ENCODE measurements around the gene FMN2.

Gene FMN2

DNA sequence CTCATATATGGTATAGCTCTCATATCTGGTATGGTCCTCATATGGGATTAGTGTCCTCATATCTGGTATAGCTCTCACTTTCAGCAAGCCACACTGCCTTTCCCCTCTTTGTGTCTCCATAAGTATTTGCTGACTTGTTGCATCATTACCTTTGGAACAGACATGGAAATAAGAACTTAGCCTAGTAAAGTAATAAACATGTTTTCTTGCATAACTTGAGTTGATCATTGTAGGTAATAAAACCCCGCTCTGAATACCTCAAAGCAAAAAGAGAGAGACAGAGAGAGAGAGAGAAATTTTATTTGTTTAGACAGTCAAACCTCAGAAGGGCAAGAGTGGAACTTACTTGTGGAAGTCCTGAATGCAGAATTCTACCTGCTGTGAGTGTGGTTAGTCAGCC, 350.0 kb downstream of the FMN2 start:
- TF ChIP-seq RARB (CRISPR knock-in tag; IDR thresholded peaks at IDR 0.05) (no peak), TOX (CRISPR knock-in tag; IDR thresholded peaks at IDR 0.05; ENCODE audit: borderline replicate concordance) (no peak), GLIS3 (CRISPR knock-in tag; IDR thresholded peaks at IDR 0.05) (no peak), OSR1 (CRISPR knock-in tag; IDR thresholded peaks at IDR 0.05) (no peak), ZC3H10 (CRISPR knock-in tag; IDR thresholded peaks at IDR 0.05) (no peak), PPARA (CRISPR knock-in tag; IDR thresholded peaks at IDR 0.05; ENCODE audit: borderline replicate concordance) (no peak)
- TF ChIP-seq, protein P1, sequence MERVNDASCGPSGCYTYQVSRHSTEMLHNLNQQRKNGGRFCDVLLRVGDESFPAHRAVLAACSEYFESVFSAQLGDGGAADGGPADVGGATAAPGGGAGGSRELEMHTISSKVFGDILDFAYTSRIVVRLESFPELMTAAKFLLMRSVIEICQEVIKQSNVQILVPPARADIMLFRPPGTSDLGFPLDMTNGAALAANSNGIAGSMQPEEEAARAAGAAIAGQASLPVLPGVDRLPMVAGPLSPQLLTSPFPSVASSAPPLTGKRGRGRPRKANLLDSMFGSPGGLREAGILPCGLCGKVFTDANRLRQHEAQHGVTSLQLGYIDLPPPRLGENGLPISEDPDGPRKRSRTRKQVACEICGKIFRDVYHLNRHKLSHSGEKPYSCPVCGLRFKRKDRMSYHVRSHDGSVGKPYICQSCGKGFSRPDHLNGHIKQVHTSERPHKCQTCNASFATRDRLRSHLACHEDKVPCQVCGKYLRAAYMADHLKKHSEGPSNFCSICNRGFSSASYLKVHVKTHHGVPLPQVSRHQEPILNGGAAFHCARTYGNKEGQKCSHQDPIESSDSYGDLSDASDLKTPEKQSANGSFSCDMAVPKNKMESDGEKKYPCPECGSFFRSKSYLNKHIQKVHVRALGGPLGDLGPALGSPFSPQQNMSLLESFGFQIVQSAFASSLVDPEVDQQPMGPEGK (CRISPR knock-in tag; IDR thresholded peaks at IDR 0.05; ENCODE audit: borderline replicate concordance): no peak
- ATAC-seq: no peak

- no peak for ATAC-seq
- TF ChIP-seq ZNF565 (CRISPR knock-in tag; conservative IDR thresholded peaks at IDR 0.05; ENCODE audit: low read depth) (no peak), ZNF70 (CRISPR knock-in tag; IDR thresholded peaks at IDR 0.05) (no peak), RARB (CRISPR knock-in tag; IDR thresholded peaks at IDR 0.05) (no peak), BACH2 (CRISPR knock-in tag; IDR thresholded peaks at IDR 0.05; ENCODE audit: borderline replicate concordance) (no peak), ZFP30 (CRISPR knock-in tag; IDR thresholded peaks at IDR 0.05) (no peak), ARNTL (CRISPR knock-in tag; IDR thresholded peaks at IDR 0.05; ENCODE audit: borderline replicate concordance, low read depth) (no peak), PPARA (CRISPR knock-in tag; IDR thresholded peaks at IDR 0.05; ENCODE audit: borderline replicate concordance) (no peak), ISL1 (CRISPR knock-in tag; IDR thresholded peaks at IDR 0.05) (no peak), ZFP3 (CRISPR knock-in tag; IDR thresholded peaks at IDR 0.05) (no peak), ZC3H10 (CRISPR knock-in tag; IDR thresholded peaks at IDR 0.05) (no peak), ZNF8 (CRISPR knock-in tag; IDR thresholded peaks at IDR 0.05) (no peak), ESRRG (CRISPR knock-in tag; IDR thresholded peaks at IDR 0.05) (no peak), POU6F1 (CRISPR knock-in tag; IDR thresholded peaks at IDR 0.05; ENCODE audit: borderline replicate concordance, low read depth) (no peak)
- TF ChIP-seq, protein P2, sequence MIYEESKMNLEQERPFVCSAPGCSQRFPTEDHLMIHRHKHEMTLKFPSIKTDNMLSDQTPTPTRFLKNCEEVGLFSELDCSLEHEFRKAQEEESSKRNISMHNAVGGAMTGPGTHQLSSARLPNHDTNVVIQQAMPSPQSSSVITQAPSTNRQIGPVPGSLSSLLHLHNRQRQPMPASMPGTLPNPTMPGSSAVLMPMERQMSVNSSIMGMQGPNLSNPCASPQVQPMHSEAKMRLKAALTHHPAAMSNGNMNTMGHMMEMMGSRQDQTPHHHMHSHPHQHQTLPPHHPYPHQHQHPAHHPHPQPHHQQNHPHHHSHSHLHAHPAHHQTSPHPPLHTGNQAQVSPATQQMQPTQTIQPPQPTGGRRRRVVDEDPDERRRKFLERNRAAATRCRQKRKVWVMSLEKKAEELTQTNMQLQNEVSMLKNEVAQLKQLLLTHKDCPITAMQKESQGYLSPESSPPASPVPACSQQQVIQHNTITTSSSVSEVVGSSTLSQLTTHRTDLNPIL (CRISPR knock-in tag; IDR thresholded peaks at IDR 0.05; ENCODE audit: low read depth): no peak
- TF ChIP-seq, protein P1 (CRISPR knock-in tag; IDR thresholded peaks at IDR 0.05; ENCODE audit: borderline replicate concordance): no peak
- TF ChIP-seq, protein P3, sequence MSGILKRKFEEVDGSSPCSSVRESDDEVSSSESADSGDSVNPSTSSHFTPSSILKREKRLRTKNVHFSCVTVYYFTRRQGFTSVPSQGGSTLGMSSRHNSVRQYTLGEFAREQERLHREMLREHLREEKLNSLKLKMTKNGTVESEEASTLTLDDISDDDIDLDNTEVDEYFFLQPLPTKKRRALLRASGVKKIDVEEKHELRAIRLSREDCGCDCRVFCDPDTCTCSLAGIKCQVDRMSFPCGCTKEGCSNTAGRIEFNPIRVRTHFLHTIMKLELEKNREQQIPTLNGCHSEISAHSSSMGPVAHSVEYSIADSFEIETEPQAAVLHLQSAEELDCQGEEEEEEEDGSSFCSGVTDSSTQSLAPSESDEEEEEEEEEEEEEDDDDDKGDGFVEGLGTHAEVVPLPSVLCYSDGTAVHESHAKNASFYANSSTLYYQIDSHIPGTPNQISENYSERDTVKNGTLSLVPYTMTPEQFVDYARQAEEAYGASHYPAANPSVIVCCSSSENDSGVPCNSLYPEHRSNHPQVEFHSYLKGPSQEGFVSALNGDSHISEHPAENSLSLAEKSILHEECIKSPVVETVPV (CRISPR knock-in tag; IDR thresholded peaks at IDR 0.05): no peak
- TF ChIP-seq, protein P4, sequence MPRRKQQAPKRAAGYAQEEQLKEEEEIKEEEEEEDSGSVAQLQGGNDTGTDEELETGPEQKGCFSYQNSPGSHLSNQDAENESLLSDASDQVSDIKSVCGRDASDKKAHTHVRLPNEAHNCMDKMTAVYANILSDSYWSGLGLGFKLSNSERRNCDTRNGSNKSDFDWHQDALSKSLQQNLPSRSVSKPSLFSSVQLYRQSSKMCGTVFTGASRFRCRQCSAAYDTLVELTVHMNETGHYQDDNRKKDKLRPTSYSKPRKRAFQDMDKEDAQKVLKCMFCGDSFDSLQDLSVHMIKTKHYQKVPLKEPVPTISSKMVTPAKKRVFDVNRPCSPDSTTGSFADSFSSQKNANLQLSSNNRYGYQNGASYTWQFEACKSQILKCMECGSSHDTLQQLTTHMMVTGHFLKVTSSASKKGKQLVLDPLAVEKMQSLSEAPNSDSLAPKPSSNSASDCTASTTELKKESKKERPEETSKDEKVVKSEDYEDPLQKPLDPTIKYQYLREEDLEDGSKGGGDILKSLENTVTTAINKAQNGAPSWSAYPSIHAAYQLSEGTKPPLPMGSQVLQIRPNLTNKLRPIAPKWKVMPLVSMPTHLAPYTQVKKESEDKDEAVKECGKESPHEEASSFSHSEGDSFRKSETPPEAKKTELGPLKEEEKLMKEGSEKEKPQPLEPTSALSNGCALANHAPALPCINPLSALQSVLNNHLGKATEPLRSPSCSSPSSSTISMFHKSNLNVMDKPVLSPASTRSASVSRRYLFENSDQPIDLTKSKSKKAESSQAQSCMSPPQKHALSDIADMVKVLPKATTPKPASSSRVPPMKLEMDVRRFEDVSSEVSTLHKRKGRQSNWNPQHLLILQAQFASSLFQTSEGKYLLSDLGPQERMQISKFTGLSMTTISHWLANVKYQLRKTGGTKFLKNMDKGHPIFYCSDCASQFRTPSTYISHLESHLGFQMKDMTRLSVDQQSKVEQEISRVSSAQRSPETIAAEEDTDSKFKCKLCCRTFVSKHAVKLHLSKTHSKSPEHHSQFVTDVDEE (CRISPR knock-in tag; IDR thresholded peaks at IDR 0.05): no peak
Measured at GRCh38 chr1:240445369-240445768, 353.7 kb downstream of the FMN2 start.
